ENCODE results near the gene APBB1. TPM values are rescaled to one million over a fixed set of nuclear protein-coding genes. Genes with fewer than 3 reads are reported as not detected.
A peak's percentile ranks its signal among the peaks of the same experiment; 100 is the strongest.

Gene APBB1
- total RNA-seq, 2 donors from 2014 or later, result 6.6 to 10.2 TPM

DNA sequence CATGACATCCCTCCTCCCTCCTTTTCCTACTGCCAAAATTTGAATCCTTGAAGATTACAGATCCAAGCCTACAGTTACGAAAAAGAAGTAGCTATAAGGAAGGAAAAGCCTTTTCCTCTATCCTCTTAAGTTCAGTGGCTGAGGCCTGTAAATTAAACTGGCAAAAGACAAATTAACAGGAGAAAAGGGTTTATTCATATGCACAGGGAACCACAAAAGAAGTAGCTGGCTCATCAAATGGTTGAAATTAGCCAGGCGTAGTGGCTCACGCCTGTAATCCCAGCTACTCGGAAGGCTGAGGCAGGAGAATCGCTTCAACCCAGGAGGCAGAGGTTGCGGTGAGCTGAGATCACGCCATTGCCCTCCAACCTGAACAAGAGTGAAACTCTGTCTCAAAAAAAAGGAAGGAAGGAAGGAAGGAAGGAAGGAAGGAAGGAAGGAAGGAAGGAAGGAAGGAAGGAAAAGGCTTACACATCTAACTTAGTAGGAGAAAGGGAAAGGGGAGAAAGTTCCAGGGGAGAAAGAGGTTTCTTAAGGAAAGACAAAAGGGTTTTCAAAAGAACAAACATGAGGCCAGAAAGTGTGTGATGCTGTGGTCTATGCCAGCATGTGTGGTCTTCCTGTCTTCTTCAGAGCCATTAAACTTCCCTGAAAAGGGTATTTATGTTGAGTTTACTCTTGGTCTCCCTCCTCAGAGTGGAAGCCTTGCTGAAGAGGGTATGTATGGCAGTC is 33.7 kb downstream of the APBB1 start:
- intact Hi-C loops (cut with DNase I), result loop anchor here (10.0 kb wide), 1 partner anchor 300 kb away; the partner anchor contains the start of gene MRPL17
- Histone ChIP-seq H3K27me3 (no peaks in the 10 kb centered on the region), H3K4me3 (no peak overlapping the region), H3K9ac (ENCODE audit: low read depth in 2 of 2, low read length in 2 of 2) (no peak overlapping the region), H3K9me3 (no peaks in the 10 kb centered on the region), H3K4me1 (peaks cover 4% of the 10 kb centered on the region), H3K36me3 (no peaks in the 10 kb centered on the region), H3K27ac (no peak overlapping the region)
- TF ChIP-seq, protein P1, sequence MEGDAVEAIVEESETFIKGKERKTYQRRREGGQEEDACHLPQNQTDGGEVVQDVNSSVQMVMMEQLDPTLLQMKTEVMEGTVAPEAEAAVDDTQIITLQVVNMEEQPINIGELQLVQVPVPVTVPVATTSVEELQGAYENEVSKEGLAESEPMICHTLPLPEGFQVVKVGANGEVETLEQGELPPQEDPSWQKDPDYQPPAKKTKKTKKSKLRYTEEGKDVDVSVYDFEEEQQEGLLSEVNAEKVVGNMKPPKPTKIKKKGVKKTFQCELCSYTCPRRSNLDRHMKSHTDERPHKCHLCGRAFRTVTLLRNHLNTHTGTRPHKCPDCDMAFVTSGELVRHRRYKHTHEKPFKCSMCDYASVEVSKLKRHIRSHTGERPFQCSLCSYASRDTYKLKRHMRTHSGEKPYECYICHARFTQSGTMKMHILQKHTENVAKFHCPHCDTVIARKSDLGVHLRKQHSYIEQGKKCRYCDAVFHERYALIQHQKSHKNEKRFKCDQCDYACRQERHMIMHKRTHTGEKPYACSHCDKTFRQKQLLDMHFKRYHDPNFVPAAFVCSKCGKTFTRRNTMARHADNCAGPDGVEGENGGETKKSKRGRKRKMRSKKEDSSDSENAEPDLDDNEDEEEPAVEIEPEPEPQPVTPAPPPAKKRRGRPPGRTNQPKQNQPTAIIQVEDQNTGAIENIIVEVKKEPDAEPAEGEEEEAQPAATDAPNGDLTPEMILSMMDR (IDR thresholded peaks at IDR 0.05), result no peak
- no peak for DNase-seq

DNA sequence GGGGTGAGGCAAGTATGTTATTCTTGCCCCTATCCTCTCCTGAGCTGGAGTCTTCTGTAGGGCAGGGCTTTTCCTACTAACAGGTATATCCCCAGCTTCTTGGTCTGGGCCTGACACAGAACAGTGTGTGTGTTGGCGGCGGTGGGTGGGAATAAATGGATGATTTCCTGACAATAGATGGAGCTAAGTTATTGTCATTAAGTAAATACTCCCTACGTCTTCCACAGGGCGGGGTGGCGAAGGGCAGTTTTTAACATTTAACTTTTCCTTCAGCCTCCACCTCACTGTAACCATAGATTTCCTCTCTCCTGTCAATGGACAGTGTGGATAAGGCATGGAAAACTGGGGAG is 40.3 kb downstream of the APBB1 start:
- TF ChIP-seq, protein P1 (IDR thresholded peaks at IDR 0.05), result no peak
- intact Hi-C loops (cut with DNase I), result loop anchor here (2.0 kb wide), 1 partner anchor 64 kb away; no protein-coding TSS in a partner anchor
- H3K4me1 ChIP-seq, result no peaks in the 10 kb centered on the region
- no peaks in the 10 kb centered on the region for H3K27me3 ChIP-seq
- no peaks in the 10 kb centered on the region for H3K36me3 ChIP-seq
- DNase-seq, result no peak
- no peak overlapping the region for H3K27ac ChIP-seq
- no peaks in the 10 kb centered on the region for H3K9me3 ChIP-seq
- no peak overlapping the region for H3K4me3 ChIP-seq
- H3K9ac ChIP-seq (ENCODE audit: low read depth in 2 of 2, low read length in 2 of 2), result no peak overlapping the region

DNA sequence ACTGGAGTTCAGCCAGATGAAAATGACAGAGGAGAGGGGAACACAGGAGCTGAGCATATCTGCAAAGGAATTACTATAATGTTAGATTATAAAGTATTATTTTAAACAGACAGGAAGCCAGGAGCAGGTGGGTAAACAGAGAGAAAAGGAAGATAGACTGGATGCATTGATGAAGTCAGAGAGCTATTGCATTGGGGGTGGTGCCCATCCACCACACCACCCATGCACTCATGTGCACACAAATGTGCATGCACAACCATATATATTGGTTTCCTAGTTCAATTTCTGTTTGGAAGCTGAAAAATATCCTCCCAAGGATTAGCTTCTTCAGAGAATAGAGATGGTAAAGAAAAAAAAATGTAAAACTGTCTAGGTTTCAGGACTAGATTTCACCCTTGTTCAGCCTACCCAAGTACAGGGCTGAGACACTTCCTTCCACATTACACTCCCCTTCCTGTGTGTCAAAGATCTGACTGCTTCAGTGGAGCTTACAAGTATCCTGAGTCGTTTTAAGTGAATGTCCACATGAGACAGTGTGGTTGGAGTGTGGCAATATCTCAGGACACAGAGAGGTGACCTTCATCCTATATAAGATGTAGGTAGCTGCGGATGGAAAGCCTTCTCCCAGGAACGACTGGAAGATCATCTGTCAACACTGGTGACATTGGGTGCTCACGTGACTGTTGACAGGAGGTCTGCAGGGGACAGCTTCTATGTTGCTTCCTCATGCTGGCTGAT is 40.8 kb downstream of the APBB1 start:
- H3K27me3 ChIP-seq, result no peaks in the 10 kb centered on the region
- H3K9ac ChIP-seq (ENCODE audit: low read depth in 2 of 2, low read length in 2 of 2), result no peak overlapping the region
- intact Hi-C loops (cut with DNase I), result loop anchor here (2.0 kb wide), 1 partner anchor 65 kb away; no protein-coding TSS in a partner anchor
- DNase-seq, result no peak
- TF ChIP-seq, protein P1 (IDR thresholded peaks at IDR 0.05), result no peak
- no peaks in the 10 kb centered on the region for H3K36me3 ChIP-seq
- H3K4me3 ChIP-seq, result no peak overlapping the region
- no peaks in the 10 kb centered on the region for H3K4me1 ChIP-seq
- H3K27ac ChIP-seq, result no peak overlapping the region
- no peaks in the 10 kb centered on the region for H3K9me3 ChIP-seq

- no peaks in the 10 kb centered on the region for H3K27me3 ChIP-seq
- intact Hi-C loops (cut with DNase I), result no loop called here
- H3K9me3 ChIP-seq, result no peaks in the 10 kb centered on the region
- H3K27ac ChIP-seq, result no peak overlapping the region
- no peak overlapping the region for H3K9ac ChIP-seq (ENCODE audit: low read depth in 2 of 2, low read length in 2 of 2)
- no peak overlapping the region for H3K4me3 ChIP-seq
- DNase-seq, result no peak
- H3K4me1 ChIP-seq, result no peaks in the 10 kb centered on the region
- TF ChIP-seq, protein P1 (IDR thresholded peaks at IDR 0.05), result no peak
- no peaks in the 10 kb centered on the region for H3K36me3 ChIP-seq
Observed at GRCh38 chr11:6371825-6372224, 47.1 kb downstream of the APBB1 start.

GRCh38 chr11:6365659-6366058 is 53.2 kb downstream of the APBB1 start:
- H3K36me3 ChIP-seq, result no peaks in the 10 kb centered on the region
- no peak overlapping the region for H3K4me3 ChIP-seq
- no peaks in the 10 kb centered on the region for H3K27me3 ChIP-seq
- no peak overlapping the region for H3K9ac ChIP-seq (ENCODE audit: low read depth in 2 of 2, low read length in 2 of 2)
- intact Hi-C loops (cut with DNase I), result no loop called here
- H3K4me1 ChIP-seq, result no peaks in the 10 kb centered on the region
- no peaks in the 10 kb centered on the region for H3K9me3 ChIP-seq
- TF ChIP-seq, protein P1 (IDR thresholded peaks at IDR 0.05), result no peak
- DNase-seq, result peak; percentile 56
- H3K27ac ChIP-seq, result no peak overlapping the region

Measured in colonic mucosa (tissue), 4 donors.